SK-N-MC (cell line): Measurements from ENCODE around the gene CSTPP1.

ENCODE experiments used
- DNase-seq: peaks from one replicate; pipeline ENCODE4 v3.0.0-alpha.2; 2011; ENCODE audit warnings: low read depth, low spot score
- H3K27ac ChIP-seq: fragments of 200-600 bp; sonication (generic); 2 replicates; pipeline ENCODE4 v1.5.1; 2016; ENCODE audit warnings: mixed run types
- H3K36me3 ChIP-seq: fragments of 200-600 bp; sonication (generic); 2 replicates; pipeline ENCODE4 v1.6.1; 2017; ENCODE audit warnings: antibody characterized with exemption, low read length, mixed read lengths; ENCODE audit not compliant: insufficient read depth
- H3K4me3 ChIP-seq: fragments of 200-600 bp; sonication (generic); 2 replicates; pipeline ENCODE4 v1.5.1; 2016
- H3K9ac ChIP-seq: fragments of 200-600 bp; sonication (generic); 2 replicates; pipeline ENCODE4 v1.8.0; 2017; ENCODE audit warnings: mixed run types, mixed read lengths; ENCODE audit not compliant: insufficient read length
- H3K9me3 ChIP-seq: fragments of 200-600 bp; sonication (generic); 2 replicates; pipeline ENCODE4 v1.6.1; 2017; ENCODE audit warnings: low read depth, mild to moderate bottlenecking, antibody characterized with exemption, low read length, moderate library complexity, mixed read lengths
- EZH2 ChIP-seq: fragments of 200-600 bp; sonication (generic); IDR thresholded peaks from one replicate; pipeline ENCODE4 v1.6.1; 2017; ENCODE audit warnings: antibody characterized with exemption
- FOXP2 ChIP-seq: optimal IDR thresholded peaks from 2 replicates; pipeline ENCODE3; 2011; ENCODE audit warnings: mild to moderate bottlenecking, moderate library complexity; ENCODE audit not compliant: insufficient read depth; ENCODE audit errors: extremely low read length, control extremely low read depth
- POLR2AphosphoS5 ChIP-seq: IDR thresholded peaks from 2 replicates; pipeline ENCODE4 v1.6.1; 2012; ENCODE audit warnings: mild to moderate bottlenecking, low read depth, low read length, borderline replicate concordance

The CSTPP1 gene

GRCh38 chr11:47183031-47183856, 246.7 kb downstream of the CSTPP1 start:
- Histone ChIP-seq H3K27ac (no peak overlapping the region), H3K4me3 (no peak overlapping the region), H3K9me3 (no peaks in the 10 kb centered on the region), H3K36me3 (no peaks in the 10 kb centered on the region), H3K9ac (no peak overlapping the region)
- no peak for DNase-seq
- TF ChIP-seq POLR2AphosphoS5 (no peak), EZH2 (no peak), FOXP2 (no peak)

- H3K4me3 ChIP-seq, result no peak overlapping the region
- no peak overlapping the region for H3K9ac ChIP-seq
- no peaks in the 10 kb centered on the region for H3K36me3 ChIP-seq
- no peaks in the 10 kb centered on the region for H3K9me3 ChIP-seq
- no peak for TF ChIP-seq POLR2AphosphoS5
- TF ChIP-seq EZH2, result no peak
- no peak for TF ChIP-seq FOXP2
- no peak overlapping the region for H3K27ac ChIP-seq
- DNase-seq, result no peak
Measured at GRCh38 chr11:47183969-47184368, 247.4 kb downstream of the CSTPP1 start.

GRCh38 chr11:47184711-47185304, 248.2 kb downstream of the CSTPP1 start:
- TF ChIP-seq EZH2 (no peak), FOXP2 (no peak), POLR2AphosphoS5 (no peak)
- Histone ChIP-seq H3K27ac (no peak overlapping the region), H3K9me3 (no peaks in the 10 kb centered on the region), H3K36me3 (no peaks in the 10 kb centered on the region), H3K4me3 (peak overlapping the region; percentile 93), H3K9ac (no peak overlapping the region)
- no peak for DNase-seq

DNA sequence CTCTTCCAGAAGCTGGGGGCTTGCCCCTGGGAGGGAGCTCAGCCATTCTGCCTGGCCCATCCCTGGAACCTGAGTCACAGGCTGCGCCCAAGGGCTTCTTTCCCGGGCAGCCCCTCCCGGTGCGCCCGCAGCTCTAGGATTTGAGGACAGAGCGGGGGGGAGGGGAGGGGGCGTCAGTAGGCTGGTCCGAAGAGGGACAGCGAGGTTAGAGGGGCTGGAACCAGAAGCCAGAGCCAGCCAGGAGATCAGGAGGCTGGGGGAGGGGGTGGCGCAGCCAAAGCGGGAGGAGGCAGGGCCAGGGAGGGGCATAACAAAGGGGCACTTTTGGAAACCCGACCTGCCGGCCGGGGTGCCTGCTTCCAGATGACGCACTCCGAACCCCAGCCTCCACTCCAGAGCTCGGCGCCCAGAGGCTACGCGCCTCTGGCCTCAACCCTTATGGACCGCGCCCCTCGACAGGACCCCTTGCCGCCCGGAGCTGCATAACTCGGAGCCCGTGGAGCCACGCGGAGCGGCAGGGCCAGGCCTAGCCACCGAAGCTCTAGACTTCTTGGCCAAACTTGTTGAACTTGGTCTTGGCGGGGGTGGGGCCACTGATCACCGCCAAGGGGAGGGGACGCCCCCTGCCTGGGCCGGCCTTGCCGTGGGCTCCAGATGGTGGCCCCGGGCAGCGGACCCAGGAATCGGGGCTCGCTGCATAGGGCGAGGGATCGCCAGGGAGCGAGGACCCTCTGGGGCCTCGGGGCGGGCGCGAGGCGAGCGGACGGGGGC, 248.9 kb downstream of the CSTPP1 start:
- H3K27ac ChIP-seq, result 0 out of 2 replicates have a peak overlapping the region, but pooled peaks have one; percentile 54
- peak overlapping the region; percentile 84 for H3K9ac ChIP-seq
- H3K36me3 ChIP-seq, result no peaks in the 10 kb centered on the region
- DNase-seq, result no peak
- TF ChIP-seq FOXP2 (no peak), POLR2AphosphoS5 (no peak; the same call in 1 of the 2 replicates)
- H3K4me3 ChIP-seq, result peak overlapping the region; percentile 93
- H3K9me3 ChIP-seq, result no peaks in the 10 kb centered on the region

- Histone ChIP-seq H3K9me3 (no peaks in the 10 kb centered on the region), H3K36me3 (no peaks in the 10 kb centered on the region), H3K27ac (peak within 1 kb of the TSS; percentile 70; the same call in 1 of the 2 replicates), H3K4me3 (peak within 1 kb of the TSS; percentile 93), H3K9ac (peak within 1 kb of the TSS; percentile 84)
- DNase-seq, result no peak
- TF ChIP-seq FOXP2, result no peak
- TF ChIP-seq POLR2AphosphoS5, result peak; percentile 54; the same call in 1 of the 2 replicates
Measured at GRCh38 chr11:47186076-47186699, 249.6 kb downstream of the CSTPP1 start, which contains the start of gene PACSIN3. PACSIN3 (minus strand) TSS chr11:47186434; CDS start chr11:47182727, 3,707 bp downstream.

DNA sequence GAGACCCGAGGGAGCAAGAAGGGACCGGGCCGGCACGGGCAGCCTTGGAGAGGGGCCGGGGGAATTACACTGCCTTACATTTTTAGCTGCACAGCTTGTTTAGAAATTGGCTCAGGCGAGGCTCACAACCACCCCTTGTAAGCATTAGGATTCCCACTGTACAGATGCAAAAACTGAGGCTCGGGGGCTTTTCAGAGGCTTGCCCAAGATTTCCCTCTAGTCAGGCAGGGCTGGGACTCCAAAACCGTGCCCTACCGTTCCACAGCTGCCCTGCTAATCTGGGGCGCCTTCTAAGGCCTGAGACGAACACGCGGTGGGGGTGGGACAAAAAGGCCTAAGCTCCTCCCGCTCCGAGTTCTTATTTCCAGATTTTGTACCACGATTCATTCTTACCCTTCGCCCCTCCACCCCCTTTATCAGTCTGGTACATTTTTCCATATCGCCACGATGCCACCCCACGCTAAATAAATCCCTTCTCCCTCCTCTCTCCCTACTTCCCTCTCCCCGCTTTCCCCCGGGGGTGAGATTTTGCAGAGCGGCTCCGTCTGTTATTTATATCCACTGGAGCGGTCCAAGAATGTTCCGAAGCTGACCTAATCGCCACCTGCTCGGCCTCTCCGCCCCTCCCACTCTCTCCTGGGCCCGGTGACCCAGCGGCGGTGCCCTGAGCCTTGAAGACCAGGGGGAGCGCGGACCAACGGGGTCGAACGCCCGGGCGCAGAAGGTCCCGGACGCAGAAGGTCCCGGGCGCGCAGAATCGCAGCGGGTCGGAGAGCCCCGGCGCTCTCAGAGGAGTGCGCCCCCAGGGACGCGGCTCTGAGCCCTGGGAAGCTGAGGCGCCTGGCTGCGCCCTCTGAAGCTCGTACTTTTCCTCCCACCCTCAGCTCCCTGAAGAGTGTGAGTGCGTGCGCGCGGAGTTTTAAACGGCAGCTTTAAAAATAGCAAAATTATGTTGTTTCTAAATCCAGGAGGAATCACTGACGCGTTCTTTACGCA, 250.4 kb downstream of the CSTPP1 start:
- no peaks in the 10 kb centered on the region for H3K9me3 ChIP-seq
- peak overlapping the region; percentile 72 for H3K9ac ChIP-seq
- peak overlapping the region; percentile 70; the same call in 1 of the 2 replicates for H3K27ac ChIP-seq
- TF ChIP-seq POLR2AphosphoS5 (peak; percentile 89), EZH2 (no peak)
- H3K4me3 ChIP-seq, result peak overlapping the region; percentile 93
- peak; percentile 45 for DNase-seq
- H3K36me3 ChIP-seq, result no peaks in the 10 kb centered on the region

- TF ChIP-seq POLR2AphosphoS5 (no peak), FOXP2 (no peak), EZH2 (no peak)
- Histone ChIP-seq H3K9me3 (no peaks in the 10 kb centered on the region), H3K4me3 (peak overlapping the region; percentile 93), H3K36me3 (no peaks in the 10 kb centered on the region), H3K27ac (peak overlapping the region; percentile 47), H3K9ac (peak overlapping the region; percentile 70)
- no peak for DNase-seq
Measured at GRCh38 chr11:47187723-47188122, 251.2 kb downstream of the CSTPP1 start.
